H1 (cell line): ENCODE measurements around the gene ABHD14A. TPM values are rescaled to one million over a fixed set of nuclear protein-coding genes. Genes with fewer than 3 reads are reported as not detected.

ENCODE experiments used
- ASH2L ChIP-seq: fragments of 200-600, 300-600 bp; sonication (generic); IDR thresholded peaks from one replicate; pipeline ENCODE4 v1.7.1; 2017; ENCODE audit warnings: low read length
- BACH1 ChIP-seq: IDR thresholded peaks from 2 replicates; pipeline ENCODE4 v1.6.1; 2012; ENCODE audit warnings: low read length, improper control_type of control experiment
- CBX5 ChIP-seq: fragments of 300-800, 300-1000 bp; sonication (generic); IDR thresholded peaks from 2 replicates; pipeline ENCODE4 v1.7.1; 2016; ENCODE audit warnings: antibody characterized with exemption, low read length, low read depth
- CREB1 ChIP-seq: IDR thresholded peaks from 2 replicates; pipeline ENCODE4 v1.6.1; 2012; ENCODE audit warnings: inconsistent platforms
- CTCF ChIP-seq, 3 experiments: IDR thresholded peaks; 1 replicate in 2 of 3; 2 replicates in 1 of 3; pipeline versions ENCODE4 v1.5.1 to v1.6.1; 2011; ENCODE audit warnings: low read length in 3 of 3, mild to moderate bottlenecking in 3 of 3, inconsistent platforms in 2 of 3, low read depth in 1 of 3, moderate library complexity in 1 of 3; ENCODE audit not compliant: insufficient read depth in 1 of 3; ENCODE audit errors: control extremely low read depth in 1 of 3
- E2F6 ChIP-seq: IDR thresholded peaks from 2 replicates; pipeline ENCODE4 v1.6.1; 2012; ENCODE audit warnings: inconsistent platforms
- EGR1 ChIP-seq: IDR thresholded peaks from 2 replicates; pipeline ENCODE4 v1.6.1; 2011; ENCODE audit warnings: low read depth, low read length, borderline replicate concordance
- FOSL1 ChIP-seq: IDR thresholded peaks from 2 replicates; pipeline ENCODE4 v1.6.1; 2011; ENCODE audit warnings: mild to moderate bottlenecking, low read depth, low read length, moderate library complexity; ENCODE audit not compliant: insufficient read depth
- HDAC6 ChIP-seq: IDR thresholded peaks from one replicate; pipeline ENCODE4 v1.7.1; 2012; ENCODE audit warnings: low read depth, mild to moderate bottlenecking, inconsistent platforms, low read length, moderate library complexity
- JUN ChIP-seq: IDR thresholded peaks from 2 replicates; pipeline ENCODE4 v1.6.1; 2011; ENCODE audit warnings: low read depth, mild to moderate bottlenecking, improper control_type of control experiment, low read length
- KDM4A ChIP-seq: IDR thresholded peaks from one replicate; pipeline ENCODE4 v1.7.1; 2012; ENCODE audit warnings: low read depth, mild to moderate bottlenecking, moderate library complexity, low read length, inconsistent platforms; ENCODE audit not compliant: severe bottlenecking
- MAFK ChIP-seq: IDR thresholded peaks from 2 replicates; pipeline ENCODE4 v1.6.1; 2012; ENCODE audit warnings: low read depth, mild to moderate bottlenecking, improper control_type of control experiment, low read length
- NRF1 ChIP-seq: IDR thresholded peaks from 2 replicates; pipeline ENCODE4 v1.6.1; 2011; ENCODE audit warnings: mild to moderate bottlenecking, low read depth, low read length, improper control_type of control experiment
- POLR2AphosphoS5 ChIP-seq: IDR thresholded peaks from 2 replicates; pipeline ENCODE4 v1.6.1; 2011; ENCODE audit warnings: low read depth, low read length
- POU5F1 ChIP-seq: IDR thresholded peaks from 2 replicates; pipeline ENCODE4 v1.6.1; 2011; ENCODE audit warnings: low read depth, mild to moderate bottlenecking, low read length, moderate library complexity
- RAD21 ChIP-seq, 2 experiments: IDR thresholded peaks in 1 of 2; conservative IDR thresholded peaks in 1 of 2; 2 replicates each; pipeline ENCODE4 v1.6.1; 2011; ENCODE audit warnings: low read depth in 2 of 2, low read length in 2 of 2, improper control_type of control experiment in 1 of 2, inconsistent platforms in 1 of 2, mild to moderate bottlenecking in 1 of 2, moderate library complexity in 1 of 2
- SAP30 ChIP-seq: fragments of 300-600 bp; sonication (generic); IDR thresholded peaks from 2 replicates; pipeline ENCODE4 v1.7.1; 2012; ENCODE audit warnings: low read length, moderate library complexity, mild to moderate bottlenecking, inconsistent platforms; ENCODE audit not compliant: insufficient read depth, insufficient replicate concordance
- SP2 ChIP-seq: IDR thresholded peaks from 2 replicates; pipeline ENCODE4 v1.6.1; 2012; ENCODE audit warnings: mild to moderate bottlenecking, low read length, inconsistent platforms
- TAF1 ChIP-seq: IDR thresholded peaks from 2 replicates; pipeline ENCODE4 v1.6.1; 2011; ENCODE audit warnings: mild to moderate bottlenecking, low read depth, low read length
- TBP ChIP-seq: IDR thresholded peaks from 2 replicates; pipeline ENCODE4 v1.6.1; 2011; ENCODE audit warnings: low read depth, low read length, improper control_type of control experiment
- polyA plus RNA-seq, 7 experiments: library from polyadenylated mRNA; depleted of rRNA in 3 of 7; stranded (reverse) in 5 of 7; unstranded in 2 of 7; fragments of >200 nt in 5 of 7; fragments of 200-250 nt in 2 of 7; gene quantifications; 1 replicate in 5 of 7; 2 replicates in 1 of 7; 4 replicates in 1 of 7; pipeline versions ENCODE4 v1.2.1 to v1.2.3, GENCODE V29; 2011 to 2013; ENCODE audit warnings: missing spikeins in 2 of 7, mixed read lengths in 2 of 7
- total RNA-seq: library from RNA; stranded (reverse); fragmentation: NEBNext Ultra II Directional; extraction: Animal tissue kit (Norgen Biotek cat#: 25700); gene quantifications from 2 replicates; pipeline ENCODE4 v1.2.1, GENCODE V29; 2021

Gene ABHD14A
- total and polyA plus RNA-seq, 2 of the 8 experiments (the other 6 are each of a cell fraction or from before 2014, with no cell fraction given) = 4.6 to 9.8 TPM

GRCh38 chr3:51941798-51942602, 32.9 kb upstream of the ABHD14A start, which contains the start of the genes PARP3 and RRP9 (continued):
- TF ChIP-seq SP2 = no peak
- TF ChIP-seq RAD21 (IDR thresholded peaks at IDR 0.05 in 1 of 2, conservative IDR thresholded peaks at IDR 0.05 in 1 of 2; ENCODE audit: low read depth in 2 of 2, low read length in 2 of 2) = peak; percentile 84 to 90
- TF ChIP-seq TBP = peak; percentile 53; the same call in 1 of the 2 replicates
- TF ChIP-seq TAF1 = peak; percentile 71
- no peak for TF ChIP-seq JUN
- no peak for TF ChIP-seq POU5F1
- TF ChIP-seq FOSL1 = no peak
- peak; percentile 12 for TF ChIP-seq SAP30
- TF ChIP-seq KDM4A = peak; percentile 45
- peak; percentile 63 for TF ChIP-seq HDAC6
- TF ChIP-seq CTCF (IDR thresholded peaks at IDR 0.05; ENCODE audit: control extremely low read depth in 1 of 3, insufficient read depth in 1 of 3, low read depth in 1 of 3, low read length in 3 of 3) = peak in 2 of 3 experiments; percentile 97; a peak in 3 of 4 replicates
- peak; percentile 54; the same call in 1 of the 2 replicates for TF ChIP-seq POLR2AphosphoS5
- TF ChIP-seq NRF1 = peak; percentile 54
- TF ChIP-seq ASH2L = no peak
- peak; percentile 39; the same call in 1 of the 2 replicates for TF ChIP-seq E2F6
- TF ChIP-seq CREB1 = peak; percentile 46; the same call in 1 of the 2 replicates
- TF ChIP-seq EGR1 = 0 out of 2 replicates have a peak, but pooled peaks have one; percentile 19
- no peak for TF ChIP-seq CBX5
- TF ChIP-seq BACH1 = peak; percentile 11; the same call in 1 of the 2 replicates
- TF ChIP-seq MAFK = no peak
